K562 (cell line): ENCODE data around the gene NR1D2. TPM values are rescaled to one million over a fixed set of nuclear protein-coding genes. Genes with fewer than 3 reads are reported as not detected.

Experiments
- ATF1 ChIP-seq, 2 experiments: fragments of 450-650 bp in 1 of 2; IDR thresholded peaks; 2 replicates each; pipeline ENCODE4 v1.6.1; 2016; ENCODE audit warnings: missing compliant biosample characterization in 1 of 2, missing genetic modification characterization in 1 of 2
- CCNT2 ChIP-seq: IDR thresholded peaks from 2 replicates; pipeline ENCODE4 v1.6.1; 2011; ENCODE audit warnings: borderline replicate concordance, low read depth, mild to moderate bottlenecking, moderate library complexity, mixed read lengths, low read length; ENCODE audit not compliant: insufficient read length; ENCODE audit errors: extremely low read depth
- CTCF ChIP-seq, 3 experiments: IDR thresholded peaks in 2 of 3; conservative IDR thresholded peaks in 1 of 3; 2 replicates each; pipeline ENCODE4 v1.5.1; 2011 to 2012; ENCODE audit warnings: low read length in 3 of 3, mild to moderate bottlenecking in 3 of 3, control low read depth in 2 of 3, improper control_type of control experiment in 1 of 3, inconsistent platforms in 1 of 3, low read depth in 1 of 3, mixed read lengths in 1 of 3, moderate library complexity in 1 of 3; ENCODE audit not compliant: insufficient read depth in 2 of 3
- ETV1 ChIP-seq: fragments of 450-650 bp; conservative IDR thresholded peaks from 2 replicates; pipeline ENCODE4 v1.6.1; 2016; ENCODE audit warnings: missing genetic modification characterization, control low read depth, low read depth, missing compliant biosample characterization
- FOXK1 ChIP-seq: sonication (generic); formaldehyde crosslinking; IDR thresholded peaks from 2 replicates; pipeline ENCODE4 v1.8.0; 2022; ENCODE audit warnings: missing genetic modification reagents, mild to moderate bottlenecking, borderline replicate concordance
- HDAC8 ChIP-seq: fragments of 450-650 bp; IDR thresholded peaks from 2 replicates; pipeline ENCODE4 v1.6.1; 2016; ENCODE audit warnings: mild to moderate bottlenecking, missing genetic modification characterization, moderate library complexity, missing compliant biosample characterization
- HMGXB4 ChIP-seq: sonication (generic); formaldehyde crosslinking; IDR thresholded peaks from 2 replicates; pipeline ENCODE4 v1.8.1; 2023; ENCODE audit warnings: mild to moderate bottlenecking, missing genetic modification reagents
- MCM3 ChIP-seq: fragments of 450-650 bp; IDR thresholded peaks from 2 replicates; pipeline ENCODE4 v1.6.1; 2016
- RAD21 ChIP-seq, 2 experiments: fragments of 250-450 bp in 1 of 2; fragments of 450-650 bp in 1 of 2; sonication (Bioruptor Pico) in 1 of 2; formaldehyde crosslinking in 1 of 2; IDR thresholded peaks in 1 of 2; conservative IDR thresholded peaks in 1 of 2; 2 replicates each; pipeline versions ENCODE4 v1.4.0 to v1.8.0; 2020 to 2022; ENCODE audit warnings: mild to moderate bottlenecking in 2 of 2, moderate library complexity in 1 of 2
- REST ChIP-seq, 2 experiments: fragments of 450-650 bp; formaldehyde crosslinking in 1 of 2; IDR thresholded peaks; 2 replicates each; pipeline versions ENCODE4 v1.4.0 to v1.6.1; 2014 to 2020; ENCODE audit warnings: mild to moderate bottlenecking in 2 of 2, borderline replicate concordance in 1 of 2, low read depth in 1 of 2
- SIN3A ChIP-seq, 2 experiments: fragments of 150-350 bp in 1 of 2; IDR thresholded peaks; 2 replicates each; pipeline ENCODE4 v1.6.1; 2011 to 2016; ENCODE audit warnings: borderline replicate concordance in 2 of 2, low read depth in 2 of 2, low read length in 2 of 2, mild to moderate bottlenecking in 2 of 2, moderate library complexity in 2 of 2; ENCODE audit not compliant: control insufficient read depth in 1 of 2
- STAT5B ChIP-seq: fragments of 250-450 bp; sonication (Bioruptor Pico); IDR thresholded peaks from 2 replicates; pipeline ENCODE4 v1.8.0; 2021; ENCODE audit warnings: mild to moderate bottlenecking, inconsistent platforms
- ZFP30 ChIP-seq: fragments of 250-450 bp; sonication (Bioruptor Pico); IDR thresholded peaks from 2 replicates; pipeline ENCODE4 v1.8.0; 2022; ENCODE audit warnings: moderate library complexity, mild to moderate bottlenecking, inconsistent platforms, borderline replicate concordance
- ZNF696 ChIP-seq: fragments of 250-450 bp; sonication (Bioruptor Pico); conservative IDR thresholded peaks from 2 replicates; pipeline ENCODE4 v1.4.0; 2020; ENCODE audit warnings: mild to moderate bottlenecking, moderate library complexity
- polyA plus RNA-seq, 8 experiments: library from polyadenylated mRNA; depleted of rRNA in 4 of 8; stranded (reverse) in 5 of 8; unstranded in 3 of 8; fragments of >200 nt; fragmentation: Nextera tagmentation in 2 of 8; fragmentation: Illumina TruSeq in 1 of 8; extraction: Ambion mirVana in 2 of 8; extraction: Trizol in 1 of 8; gene quantifications; 2 replicates each; pipeline versions ENCODE4 v1.2.1 to v1.2.3, GENCODE V29; 2011 to 2014; ENCODE audit warnings: inconsistent platforms in 1 of 8, missing spikeins in 1 of 8
- total RNA-seq, 7 experiments: library from RNA; depleted of rRNA in 6 of 7; stranded (reverse); fragments of >200 nt in 6 of 7; fragmentation: Illumina TruSeq in 2 of 7; extraction: Trizol in 2 of 7; gene quantifications; 2 replicates each; pipeline versions ENCODE4 v1.2.1 to v1.2.3, GENCODE V29; 2011 to 2021; ENCODE audit warnings: low replicate concordance in 1 of 7

NR1D2 gene
- total and polyA plus RNA-seq, 9 of the 15 experiments (the other 6 are each of a cell fraction or from before 2014, with no cell fraction given) = 1.2 to 5.5 (median 2.9) TPM

- TF ChIP-seq REST (IDR thresholded peaks at IDR 0.05; ENCODE audit: borderline replicate concordance) (peak; percentile 57), REST (CRISPR knock-in tag; IDR thresholded peaks at IDR 0.05; ENCODE audit: low read depth) (no peak), ETV1 (no peak), RAD21 (CRISPR knock-in tag; conservative IDR thresholded peaks at IDR 0.05 in 1 of 2, IDR thresholded peaks at IDR 0.05 in 1 of 2) (peak; percentile 22 to 59; a peak in 3 of 4 replicates), FOXK1 (CRISPR knock-in tag) (no peak), ATF1 (CRISPR knock-in tag; IDR thresholded peaks at IDR 0.05) (no peak), ATF1 (tag; IDR thresholded peaks at IDR 0.05) (no peak), ZFP30 (CRISPR knock-in tag) (no peak), SIN3A (IDR thresholded peaks at IDR 0.05; ENCODE audit: borderline replicate concordance in 2 of 2, control insufficient read depth in 1 of 2, low read depth in 2 of 2, low read length in 2 of 2) (no peak), CTCF (IDR thresholded peaks at IDR 0.05 in 2 of 3, conservative IDR thresholded peaks at IDR 0.05 in 1 of 3; ENCODE audit: insufficient read depth in 2 of 3, low read depth in 1 of 3, low read length in 3 of 3) (peak; percentile 36 to 64 (median 44); a peak in 5 of 6 replicates), HDAC8 (no peak), STAT5B (CRISPR knock-in tag) (no peak), MCM3 (no peak), HMGXB4 (CRISPR knock-in tag) (no peak), ZNF696 (no peak), CCNT2 (no peak)
These were observed 18.4 kb upstream of the NR1D2 start (continued) for GRCh38 chr3:23926736-23927135.
